A549 (cell line): ENCODE results near the gene MYLK3. TPM values are rescaled to one million over a fixed set of nuclear protein-coding genes. Genes with fewer than 3 reads are reported as not detected.
A peak's percentile ranks its signal among the peaks of the same experiment; 100 is the strongest.

Experiments
- ATAC-seq, 2 experiments: fragments of 200-7000 bp in 1 of 2; fragments of >200 bp in 1 of 2; cut with Nextera tagmentation in 1 of 2; cut with Tn5 transposase in 1 of 2; 3 replicates each; pipeline versions ENCODE4 v1.8.0 to v1.9.1; 2018 to 2020; ENCODE audit warnings: mild to moderate bottlenecking in 1 of 2, moderate library complexity in 1 of 2
- CTCF ChIA-PET: fragments of 300-600 bp; sonication (Branson Sonifier 250); formaldehyde crosslinking; extraction: SDS; loops from one replicate; lab custom pipeline; 2021; ENCODE audit warnings: antibody characterized with exemption, inconsistent platforms; lab: Yijun Ruan, JAX
- POLR2A ChIA-PET: fragments of 350-600 bp; formaldehyde crosslinking; extraction: SDS; loops from one replicate; lab custom pipeline; 2021; ENCODE audit warnings: antibody characterized with exemption, inconsistent platforms; lab: Yijun Ruan, JAX
- DNase-seq, 2 experiments: peaks; one replicate each; pipeline versions ENCODE4 v3.0.0 to v3.0.0-alpha.2; 2011 to 2016; ENCODE audit warnings: low read depth in 1 of 2, low spot score in 1 of 2
- FAIRE-seq: peaks from 2 replicates; lab custom pipeline; 2011; peaks lifted over from hg19 to GRCh38; lab: Jason Lieb, UNC
- H3K27ac ChIP-seq, 2 experiments: fragments of >200 bp; sonication (Bioruptor Twin); formaldehyde crosslinking; 3 replicates each; pipeline ENCODE4 v1.5.1; 2016 to 2017
- H3K4me1 ChIP-seq: fragments of >200 bp; sonication (Bioruptor Twin); formaldehyde crosslinking; 3 replicates; pipeline ENCODE4 v1.6.1; 2016
- H3K4me2 ChIP-seq: fragments of >200 bp; sonication (Bioruptor Twin); formaldehyde crosslinking; 3 replicates; pipeline ENCODE4 v1.6.1; 2016
- H3K4me3 ChIP-seq: fragments of >200 bp; sonication (Bioruptor Twin); formaldehyde crosslinking; 3 replicates; pipeline ENCODE4 v1.5.1; 2016
- H3K9me3 ChIP-seq: fragments of >200 bp; sonication (Bioruptor Twin); formaldehyde crosslinking; 3 replicates; pipeline ENCODE4 v1.6.1; 2016
- BCL3 ChIP-seq: fragments of >200 bp; sonication (Bioruptor Twin); formaldehyde crosslinking; IDR thresholded peaks from 3 replicates; pipeline ENCODE4 v1.6.1; 2016
- CHD2 ChIP-seq: fragments of 150-350 bp; IDR thresholded peaks from 2 replicates; pipeline ENCODE4 v1.6.1; 2014; ENCODE audit warnings: low read length; ENCODE audit not compliant: partially characterized antibody
- CHD4 ChIP-seq: fragments of 200-600 bp; sonication (generic); IDR thresholded peaks from 2 replicates; pipeline ENCODE4 v1.6.1; 2016; ENCODE audit warnings: antibody characterized with exemption, mild to moderate bottlenecking, borderline replicate concordance
- EHF ChIP-seq: fragments of 250-450 bp; sonication (Bioruptor Pico); IDR thresholded peaks from 2 replicates; pipeline ENCODE4 v1.5.0; 2020; ENCODE audit warnings: mild to moderate bottlenecking
- ESRRA ChIP-seq: fragments of 150-350 bp; IDR thresholded peaks from 2 replicates; pipeline ENCODE4 v1.6.1; 2014; ENCODE audit warnings: mild to moderate bottlenecking, low read length, borderline replicate concordance
- FOSB ChIP-seq: fragments of 250-450 bp; sonication (Bioruptor Pico); IDR thresholded peaks from 2 replicates; pipeline ENCODE4 v1.5.0; 2020; ENCODE audit warnings: mild to moderate bottlenecking, moderate library complexity
- FOSL2 ChIP-seq, 2 experiments: fragments of 450-650 bp in 1 of 2; fragments of >200 bp in 1 of 2; sonication (Bioruptor Twin) in 1 of 2; formaldehyde crosslinking; IDR thresholded peaks; 2 replicates each; pipeline versions ENCODE4 v1.5.0 to v1.6.1; 2016 to 2020; ENCODE audit warnings: mild to moderate bottlenecking in 1 of 2, moderate library complexity in 1 of 2
- FOXS1 ChIP-seq: fragments of 250-450 bp; sonication (Bioruptor Pico); IDR thresholded peaks from 2 replicates; pipeline ENCODE4 v1.5.0; 2020; ENCODE audit warnings: mild to moderate bottlenecking, moderate library complexity
- GATA3 ChIP-seq: IDR thresholded peaks from 2 replicates; pipeline ENCODE4 v1.6.1; 2012; ENCODE audit warnings: borderline replicate concordance
- HDAC2 ChIP-seq: fragments of 200-600 bp; sonication (generic); IDR thresholded peaks from 2 replicates; pipeline ENCODE4 v1.6.1; 2016
- HEYL ChIP-seq: fragments of 250-450 bp; sonication (Bioruptor Pico); IDR thresholded peaks from 2 replicates; pipeline ENCODE4 v1.8.0; 2021; ENCODE audit warnings: mild to moderate bottlenecking, moderate library complexity
- HOXB13 ChIP-seq: fragments of 250-450 bp; sonication (Bioruptor Pico); IDR thresholded peaks from 2 replicates; pipeline ENCODE4 v1.5.0; 2020; ENCODE audit warnings: low read depth, mild to moderate bottlenecking, moderate library complexity
- HOXB5 ChIP-seq: fragments of 250-450 bp; sonication (Bioruptor Pico); IDR thresholded peaks from 2 replicates; pipeline ENCODE4 v1.5.0; 2020; ENCODE audit warnings: mild to moderate bottlenecking, moderate library complexity
- JUNB ChIP-seq: fragments of >200 bp; sonication (Bioruptor Twin); formaldehyde crosslinking; IDR thresholded peaks from 2 replicates; pipeline ENCODE4 v1.6.1; 2016
- MAX ChIP-seq: IDR thresholded peaks from 2 replicates; pipeline ENCODE4 v1.6.1; 2012
- MAZ ChIP-seq: fragments of 150-350 bp; IDR thresholded peaks from 2 replicates; pipeline ENCODE4 v1.6.1; 2014; ENCODE audit warnings: antibody characterized with exemption, low read depth, low read length, borderline replicate concordance
- MYC ChIP-seq: IDR thresholded peaks from 2 replicates; pipeline ENCODE4 v1.6.1; 2012; ENCODE audit warnings: mild to moderate bottlenecking, inconsistent platforms, low read length, improper control_type of control experiment, borderline replicate concordance
- NPAS2 ChIP-seq: fragments of 250-450 bp; sonication (Bioruptor Pico); IDR thresholded peaks from 2 replicates; pipeline ENCODE4 v1.8.0; 2022; ENCODE audit warnings: mild to moderate bottlenecking, moderate library complexity, borderline replicate concordance
- NR3C1 ChIP-seq: fragments of >200 bp; sonication (Bioruptor Twin); formaldehyde crosslinking; IDR thresholded peaks from 3 replicates; pipeline ENCODE4 v1.6.1; 2017
- RARB ChIP-seq: fragments of 250-450 bp; sonication (Bioruptor Pico); IDR thresholded peaks from 2 replicates; pipeline ENCODE4 v1.8.0; 2021; ENCODE audit warnings: mild to moderate bottlenecking, moderate library complexity
- RCOR1 ChIP-seq: fragments of 150-350 bp; IDR thresholded peaks from 2 replicates; pipeline ENCODE4 v1.6.1; 2014; ENCODE audit warnings: antibody characterized with exemption, low read length, low read depth
- SMC3 ChIP-seq: fragments of >200 bp; sonication (Bioruptor Twin); formaldehyde crosslinking; IDR thresholded peaks from 3 replicates; pipeline ENCODE4 v1.6.1; 2018; ENCODE audit warnings: inconsistent platforms
- TFCP2L1 ChIP-seq: fragments of 250-450 bp; sonication (Bioruptor Pico); IDR thresholded peaks from 2 replicates; pipeline ENCODE4 v1.5.0; 2021; ENCODE audit warnings: mild to moderate bottlenecking
- ZSCAN20 ChIP-seq: fragments of 250-450 bp; sonication (Bioruptor Pico); IDR thresholded peaks from 2 replicates; pipeline ENCODE4 v1.8.0; 2022; ENCODE audit warnings: mild to moderate bottlenecking, moderate library complexity
- WGBS: methylation state at CpG from one replicate; pipeline ENCODE4 v1.1.6; 2017; ENCODE audit errors: missing lambda C conversion rate; 5-methylcytosine and 5-hydroxymethylcytosine counted together
- polyA plus RNA-seq, 4 experiments: library from polyadenylated mRNA; depleted of rRNA in 3 of 4; stranded (reverse); fragments of >200 nt; fragmentation: RNase III in 1 of 4; extraction: RNeasy Plus Mini Kit Qiagen cat#74134 plus additional on column Dnase treatment in 1 of 4; gene quantifications; 2 replicates in 3 of 4; 3 replicates in 1 of 4; pipeline ENCODE4 v1.2.3, GENCODE V29; 2011 to 2017
- TF ChIP-seq, protein P1 (sequence below): fragments of 450-650 bp; IDR thresholded peaks from 2 replicates; pipeline ENCODE4 v1.6.1; 2014; ENCODE audit warnings: antibody characterized with exemption
- TF ChIP-seq, protein P2 (sequence below): fragments of 200-600 bp; sonication (generic); IDR thresholded peaks from 2 replicates; pipeline ENCODE4 v1.6.1; 2016; ENCODE audit warnings: antibody characterized with exemption, mild to moderate bottlenecking, moderate library complexity
- TF ChIP-seq, protein P3 (sequence below): IDR thresholded peaks from 2 replicates; pipeline ENCODE4 v1.6.1; 2012

MYLK3 gene
- polyA plus RNA-seq, 2 of the 4 experiments (the other 2 are of a cell fraction) = 0.05 to 0.16 TPM

GRCh38 chr16:46796764-46797269 lies 48.7 kb upstream of the MYLK3 start:
- 91% methylated on average over 1 of the region's 1 CpG for WGBS
- Histone ChIP-seq H3K4me2 (no peak overlapping the region), H3K27ac (no peak overlapping the region), H3K4me3 (no peak overlapping the region), H3K9me3 (peaks cover 5% of the 10 kb centered on the region; the same call in 1 of the 3 replicates), H3K4me1 (no peaks in the 10 kb centered on the region)
- no peak for ATAC-seq
- POLR2A ChIA-PET = no interaction called here
- CTCF ChIA-PET = no interaction called here
- TF ChIP-seq BCL3 = no peak
- no peak for TF ChIP-seq JUNB
- TF ChIP-seq FOXS1 (CRISPR knock-in tag) = no peak
- TF ChIP-seq SMC3 = no peak
- TF ChIP-seq NR3C1 = no peak
- TF ChIP-seq TFCP2L1 (CRISPR knock-in tag) = no peak
- TF ChIP-seq, protein P1, sequence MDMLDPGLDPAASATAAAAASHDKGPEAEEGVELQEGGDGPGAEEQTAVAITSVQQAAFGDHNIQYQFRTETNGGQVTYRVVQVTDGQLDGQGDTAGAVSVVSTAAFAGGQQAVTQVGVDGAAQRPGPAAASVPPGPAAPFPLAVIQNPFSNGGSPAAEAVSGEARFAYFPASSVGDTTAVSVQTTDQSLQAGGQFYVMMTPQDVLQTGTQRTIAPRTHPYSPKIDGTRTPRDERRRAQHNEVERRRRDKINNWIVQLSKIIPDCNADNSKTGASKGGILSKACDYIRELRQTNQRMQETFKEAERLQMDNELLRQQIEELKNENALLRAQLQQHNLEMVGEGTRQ = no peak
- TF ChIP-seq HOXB5 = no peak
- no peak for TF ChIP-seq ESRRA
- no peak for TF ChIP-seq MAZ
- no peak for TF ChIP-seq FOSL2 (IDR thresholded peaks at IDR 0.05)
- no peak for TF ChIP-seq FOSL2 (CRISPR knock-in tag; IDR thresholded peaks at IDR 0.05)
- DNase-seq = no peak
- peak; percentile 56 for FAIRE-seq

DNA sequence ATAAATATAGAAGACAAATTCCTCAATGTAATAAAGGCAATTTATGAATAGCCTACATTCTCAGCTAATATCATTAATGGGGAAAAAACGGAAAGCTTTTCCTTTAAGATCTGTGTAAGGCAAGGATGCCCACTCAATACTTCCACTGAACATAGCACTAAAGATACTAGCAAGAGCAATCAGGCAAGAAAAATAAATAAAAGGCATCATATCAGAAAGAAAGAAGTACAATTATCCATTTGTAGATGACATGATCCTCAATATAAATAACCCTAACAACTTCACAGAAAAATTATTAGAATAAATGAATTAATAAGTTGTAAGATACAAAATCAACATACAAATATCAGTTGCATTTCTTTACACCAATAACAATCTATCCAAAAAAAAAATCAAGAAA lies 45.7 kb upstream of the MYLK3 start:
- POLR2A ChIA-PET = no interaction called here
- no peak overlapping the region for H3K27ac ChIP-seq
- ATAC-seq (no peak), DNase-seq (no peak), FAIRE-seq (no peak)
- 83% methylated on average over 1 of the region's 1 CpG for WGBS
- CTCF ChIA-PET = interaction anchor here (0.6 to 1.2 kb wide), 2 partner anchors 21 to 120 kb away, joined by 3 read pairs; no protein-coding TSS in a partner anchor
- no peak overlapping the region for H3K4me3 ChIP-seq
- no peak for TF ChIP-seq MAX
- no peak for TF ChIP-seq BCL3
- TF ChIP-seq FOSB (CRISPR knock-in tag) = no peak
- no peak for TF ChIP-seq EHF (CRISPR knock-in tag)
- no peak for TF ChIP-seq HEYL (CRISPR knock-in tag)
- no peak for TF ChIP-seq ZSCAN20 (CRISPR knock-in tag)
- TF ChIP-seq CHD4 = no peak
- TF ChIP-seq HOXB5 = no peak
- TF ChIP-seq RARB = no peak
- no peak for TF ChIP-seq NPAS2 (CRISPR knock-in tag)
- no peak for TF ChIP-seq FOXS1 (CRISPR knock-in tag)
- no peak for TF ChIP-seq GATA3
- TF ChIP-seq, protein P2, sequence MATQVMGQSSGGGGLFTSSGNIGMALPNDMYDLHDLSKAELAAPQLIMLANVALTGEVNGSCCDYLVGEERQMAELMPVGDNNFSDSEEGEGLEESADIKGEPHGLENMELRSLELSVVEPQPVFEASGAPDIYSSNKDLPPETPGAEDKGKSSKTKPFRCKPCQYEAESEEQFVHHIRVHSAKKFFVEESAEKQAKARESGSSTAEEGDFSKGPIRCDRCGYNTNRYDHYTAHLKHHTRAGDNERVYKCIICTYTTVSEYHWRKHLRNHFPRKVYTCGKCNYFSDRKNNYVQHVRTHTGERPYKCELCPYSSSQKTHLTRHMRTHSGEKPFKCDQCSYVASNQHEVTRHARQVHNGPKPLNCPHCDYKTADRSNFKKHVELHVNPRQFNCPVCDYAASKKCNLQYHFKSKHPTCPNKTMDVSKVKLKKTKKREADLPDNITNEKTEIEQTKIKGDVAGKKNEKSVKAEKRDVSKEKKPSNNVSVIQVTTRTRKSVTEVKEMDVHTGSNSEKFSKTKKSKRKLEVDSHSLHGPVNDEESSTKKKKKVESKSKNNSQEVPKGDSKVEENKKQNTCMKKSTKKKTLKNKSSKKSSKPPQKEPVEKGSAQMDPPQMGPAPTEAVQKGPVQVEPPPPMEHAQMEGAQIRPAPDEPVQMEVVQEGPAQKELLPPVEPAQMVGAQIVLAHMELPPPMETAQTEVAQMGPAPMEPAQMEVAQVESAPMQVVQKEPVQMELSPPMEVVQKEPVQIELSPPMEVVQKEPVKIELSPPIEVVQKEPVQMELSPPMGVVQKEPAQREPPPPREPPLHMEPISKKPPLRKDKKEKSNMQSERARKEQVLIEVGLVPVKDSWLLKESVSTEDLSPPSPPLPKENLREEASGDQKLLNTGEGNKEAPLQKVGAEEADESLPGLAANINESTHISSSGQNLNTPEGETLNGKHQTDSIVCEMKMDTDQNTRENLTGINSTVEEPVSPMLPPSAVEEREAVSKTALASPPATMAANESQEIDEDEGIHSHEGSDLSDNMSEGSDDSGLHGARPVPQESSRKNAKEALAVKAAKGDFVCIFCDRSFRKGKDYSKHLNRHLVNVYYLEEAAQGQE = no peak
- TF ChIP-seq, protein P3, sequence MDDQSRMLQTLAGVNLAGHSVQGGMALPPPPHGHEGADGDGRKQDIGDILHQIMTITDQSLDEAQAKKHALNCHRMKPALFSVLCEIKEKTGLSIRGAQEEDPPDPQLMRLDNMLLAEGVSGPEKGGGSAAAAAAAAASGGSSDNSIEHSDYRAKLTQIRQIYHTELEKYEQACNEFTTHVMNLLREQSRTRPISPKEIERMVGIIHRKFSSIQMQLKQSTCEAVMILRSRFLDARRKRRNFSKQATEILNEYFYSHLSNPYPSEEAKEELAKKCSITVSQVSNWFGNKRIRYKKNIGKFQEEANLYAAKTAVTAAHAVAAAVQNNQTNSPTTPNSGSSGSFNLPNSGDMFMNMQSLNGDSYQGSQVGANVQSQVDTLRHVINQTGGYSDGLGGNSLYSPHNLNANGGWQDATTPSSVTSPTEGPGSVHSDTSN = no peak
- no peak for TF ChIP-seq MYC
- TF ChIP-seq TFCP2L1 (CRISPR knock-in tag) = no peak
- no peak for TF ChIP-seq CHD2
- no peak for TF ChIP-seq HOXB13 (CRISPR knock-in tag)
- TF ChIP-seq HDAC2 = no peak
- TF ChIP-seq RCOR1 = no peak
- H3K4me2 ChIP-seq = no peak overlapping the region
- H3K4me1 ChIP-seq = 0 out of 3 replicates have a peak, but pooled peaks cover 3% of the 10 kb centered on the region
- H3K9me3 ChIP-seq = peaks cover 5% of the 10 kb centered on the region; the same call in 1 of the 3 replicates
